Measurements from ENCODE around the gene CDX4.

Gene CDX4

DNA sequence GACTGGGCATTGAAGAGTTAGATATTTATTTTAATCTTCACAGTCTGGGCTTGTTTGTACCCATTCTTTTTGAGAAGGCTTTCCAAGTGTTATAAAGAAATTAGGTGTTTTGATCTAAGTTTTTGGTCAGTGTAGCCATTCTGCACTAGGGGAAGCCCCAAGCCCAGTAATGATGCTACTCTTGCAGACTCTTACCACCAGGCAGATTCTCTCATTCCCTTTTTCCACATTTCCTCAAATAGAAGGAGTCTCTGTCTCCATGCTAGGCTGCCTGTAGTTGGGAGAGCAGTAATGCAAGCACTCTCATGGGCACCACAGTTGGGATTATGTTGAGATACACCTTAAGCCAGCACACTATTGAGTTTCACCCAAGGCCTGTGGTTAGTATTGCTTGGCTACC is 21.5 kb downstream of the CDX4 start:
- no peak for TF ChIP-seq NFIC (IDR thresholded peaks at IDR 0.05)
- TF ChIP-seq, protein P1, sequence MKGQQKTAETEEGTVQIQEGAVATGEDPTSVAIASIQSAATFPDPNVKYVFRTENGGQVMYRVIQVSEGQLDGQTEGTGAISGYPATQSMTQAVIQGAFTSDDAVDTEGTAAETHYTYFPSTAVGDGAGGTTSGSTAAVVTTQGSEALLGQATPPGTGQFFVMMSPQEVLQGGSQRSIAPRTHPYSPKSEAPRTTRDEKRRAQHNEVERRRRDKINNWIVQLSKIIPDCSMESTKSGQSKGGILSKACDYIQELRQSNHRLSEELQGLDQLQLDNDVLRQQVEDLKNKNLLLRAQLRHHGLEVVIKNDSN (IDR thresholded peaks at IDR 0.05), result no peak

DNA sequence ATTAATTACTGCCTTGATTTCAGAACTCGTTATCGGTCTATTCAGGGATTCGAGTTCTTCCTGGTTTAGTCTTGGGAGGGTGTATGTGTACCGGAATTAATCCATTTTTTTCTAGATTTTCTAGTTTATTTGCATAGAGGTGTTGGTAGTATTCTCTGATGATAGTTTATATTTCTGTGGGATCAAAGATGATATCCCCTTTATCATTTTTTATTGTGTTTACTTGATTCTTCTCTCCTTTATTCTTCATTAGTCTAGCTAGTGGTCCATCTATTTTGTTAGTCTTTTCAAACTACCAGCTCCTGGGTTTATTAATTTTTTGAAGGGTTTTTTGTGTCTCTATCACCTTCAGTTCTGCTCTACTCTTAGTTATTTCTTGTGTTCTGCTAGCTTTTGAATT is 32.1 kb downstream of the CDX4 start:
- TF ChIP-seq, protein P2, sequence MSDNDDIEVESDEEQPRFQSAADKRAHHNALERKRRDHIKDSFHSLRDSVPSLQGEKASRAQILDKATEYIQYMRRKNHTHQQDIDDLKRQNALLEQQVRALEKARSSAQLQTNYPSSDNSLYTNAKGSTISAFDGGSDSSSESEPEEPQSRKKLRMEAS (IDR thresholded peaks at IDR 0.05), result no peak
- TF ChIP-seq CEBPB (IDR thresholded peaks at IDR 0.05) (no peak), CREB1 (IDR thresholded peaks at IDR 0.05; ENCODE audit: low read depth) (no peak), TEAD4 (IDR thresholded peaks at IDR 0.05) (no peak), RAD21 (IDR thresholded peaks at IDR 0.05; ENCODE audit: low read depth) (no peak)

DNA sequence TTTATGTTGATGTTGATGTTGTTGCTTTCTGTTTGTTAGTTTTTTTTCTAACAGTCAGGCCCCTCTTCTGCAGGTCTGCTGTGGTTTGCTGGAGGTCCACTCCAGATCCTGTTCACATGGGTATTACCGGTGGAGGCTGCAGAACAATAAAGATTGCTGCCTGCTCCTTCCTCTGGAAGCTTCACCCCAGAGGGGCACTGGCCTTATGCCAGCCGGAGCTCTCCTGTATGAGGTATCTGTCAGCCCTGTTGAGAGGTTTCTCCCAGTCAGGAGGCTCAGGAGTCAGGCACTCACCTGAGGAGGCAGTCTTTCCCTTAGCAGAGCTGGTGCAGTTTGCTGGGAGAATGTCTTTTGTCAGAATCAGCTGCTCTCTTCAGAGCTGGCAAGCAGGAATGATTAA is 34.7 kb downstream of the CDX4 start:
- TF ChIP-seq, protein P3, sequence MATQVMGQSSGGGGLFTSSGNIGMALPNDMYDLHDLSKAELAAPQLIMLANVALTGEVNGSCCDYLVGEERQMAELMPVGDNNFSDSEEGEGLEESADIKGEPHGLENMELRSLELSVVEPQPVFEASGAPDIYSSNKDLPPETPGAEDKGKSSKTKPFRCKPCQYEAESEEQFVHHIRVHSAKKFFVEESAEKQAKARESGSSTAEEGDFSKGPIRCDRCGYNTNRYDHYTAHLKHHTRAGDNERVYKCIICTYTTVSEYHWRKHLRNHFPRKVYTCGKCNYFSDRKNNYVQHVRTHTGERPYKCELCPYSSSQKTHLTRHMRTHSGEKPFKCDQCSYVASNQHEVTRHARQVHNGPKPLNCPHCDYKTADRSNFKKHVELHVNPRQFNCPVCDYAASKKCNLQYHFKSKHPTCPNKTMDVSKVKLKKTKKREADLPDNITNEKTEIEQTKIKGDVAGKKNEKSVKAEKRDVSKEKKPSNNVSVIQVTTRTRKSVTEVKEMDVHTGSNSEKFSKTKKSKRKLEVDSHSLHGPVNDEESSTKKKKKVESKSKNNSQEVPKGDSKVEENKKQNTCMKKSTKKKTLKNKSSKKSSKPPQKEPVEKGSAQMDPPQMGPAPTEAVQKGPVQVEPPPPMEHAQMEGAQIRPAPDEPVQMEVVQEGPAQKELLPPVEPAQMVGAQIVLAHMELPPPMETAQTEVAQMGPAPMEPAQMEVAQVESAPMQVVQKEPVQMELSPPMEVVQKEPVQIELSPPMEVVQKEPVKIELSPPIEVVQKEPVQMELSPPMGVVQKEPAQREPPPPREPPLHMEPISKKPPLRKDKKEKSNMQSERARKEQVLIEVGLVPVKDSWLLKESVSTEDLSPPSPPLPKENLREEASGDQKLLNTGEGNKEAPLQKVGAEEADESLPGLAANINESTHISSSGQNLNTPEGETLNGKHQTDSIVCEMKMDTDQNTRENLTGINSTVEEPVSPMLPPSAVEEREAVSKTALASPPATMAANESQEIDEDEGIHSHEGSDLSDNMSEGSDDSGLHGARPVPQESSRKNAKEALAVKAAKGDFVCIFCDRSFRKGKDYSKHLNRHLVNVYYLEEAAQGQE (IDR thresholded peaks at IDR 0.05; ENCODE audit: low read depth), result no peak
- TF ChIP-seq NFIC (IDR thresholded peaks at IDR 0.05), result no peak
- TF ChIP-seq YY1 (IDR thresholded peaks at IDR 0.05; ENCODE audit: low read depth), result no peak
- no peak for TF ChIP-seq RAD21 (IDR thresholded peaks at IDR 0.05; ENCODE audit: low read depth)
- no peak for TF ChIP-seq EP300 (IDR thresholded peaks at IDR 0.05; ENCODE audit: borderline replicate concordance)
- TF ChIP-seq ZBTB7A (IDR thresholded peaks at IDR 0.05; ENCODE audit: low read depth), result no peak
- TF ChIP-seq, protein P1 (IDR thresholded peaks at IDR 0.05), result no peak
- no peak for TF ChIP-seq CEBPB (IDR thresholded peaks at IDR 0.05)
- TF ChIP-seq TCF12 (IDR thresholded peaks at IDR 0.05; ENCODE audit: low read depth), result no peak
- no peak for TF ChIP-seq TAF1 (IDR thresholded peaks at IDR 0.05; ENCODE audit: low read depth)
- TF ChIP-seq TEAD4 (IDR thresholded peaks at IDR 0.05), result no peak
- no peak for TF ChIP-seq EGR1 (IDR thresholded peaks at IDR 0.05)
- TF ChIP-seq, protein P2 (IDR thresholded peaks at IDR 0.05), result no peak
- no peak for TF ChIP-seq FOXM1 (IDR thresholded peaks at IDR 0.05; ENCODE audit: borderline replicate concordance, low read depth)
- TF ChIP-seq CREB1 (IDR thresholded peaks at IDR 0.05; ENCODE audit: low read depth), result no peak

DNA sequence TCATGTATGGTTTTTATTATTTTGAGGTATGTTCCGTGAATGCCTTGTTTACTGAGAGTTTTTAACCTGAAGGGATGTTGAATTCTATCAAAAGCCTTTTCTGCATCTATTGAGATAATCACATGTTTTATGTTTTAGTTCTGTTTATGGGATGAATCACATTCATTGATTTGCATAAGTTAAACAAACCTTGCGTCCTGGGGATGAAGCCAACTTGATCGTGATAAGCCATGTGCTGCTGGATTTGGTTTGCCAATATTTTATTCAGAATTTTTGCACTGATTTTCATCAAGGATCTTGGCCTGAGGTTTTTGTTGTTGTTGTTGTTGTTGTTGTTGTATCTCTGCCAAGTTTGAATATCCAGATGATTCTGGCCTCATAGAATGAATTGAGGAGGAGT is 43.8 kb downstream of the CDX4 start:
- TF ChIP-seq NFIC (IDR thresholded peaks at IDR 0.05), result no peak
- no peak for TF ChIP-seq TCF12 (IDR thresholded peaks at IDR 0.05; ENCODE audit: low read depth)
- no peak for TF ChIP-seq CREB1 (IDR thresholded peaks at IDR 0.05; ENCODE audit: low read depth)
- no peak for TF ChIP-seq ZBTB7A (IDR thresholded peaks at IDR 0.05; ENCODE audit: low read depth)
- TF ChIP-seq, protein P1 (IDR thresholded peaks at IDR 0.05), result no peak
- TF ChIP-seq TEAD4 (IDR thresholded peaks at IDR 0.05), result no peak
- TF ChIP-seq RAD21 (IDR thresholded peaks at IDR 0.05; ENCODE audit: low read depth), result no peak
